GM18499 (cell line): Measurements from ENCODE around the gene SCG2.

Experiments used
- ATAC-seq: cut with Tn5 transposase; IDR thresholded peaks from one replicate; pipeline ENCODE4 v1.9.1; 2021; ENCODE audit warnings: moderate number of reproducible peaks; ENCODE audit not compliant: insufficient read depth, unreplicated experiment

Gene SCG2

DNA sequence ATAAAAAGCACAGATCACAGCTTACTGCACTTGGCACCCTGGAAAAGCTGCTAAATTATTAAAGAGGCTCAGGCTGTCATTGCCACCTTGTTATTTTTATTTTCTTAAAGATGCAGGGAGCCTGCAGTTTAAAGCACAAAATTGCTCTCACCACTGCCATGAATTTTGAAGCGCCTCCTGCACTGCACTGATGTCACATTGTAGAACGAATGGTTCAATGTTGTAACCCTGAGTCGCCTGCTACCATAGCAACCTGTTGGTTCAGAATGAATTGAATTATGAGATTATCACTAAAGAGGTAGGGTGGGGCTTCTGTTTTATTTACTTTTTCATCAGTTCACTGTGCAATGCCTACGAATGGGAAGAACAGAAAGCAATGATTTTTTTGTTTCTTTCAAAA, 16.5 kb downstream of the SCG2 start:
- no peak for ATAC-seq

GRCh38 chr2:223582001-223582400, 20.2 kb downstream of the SCG2 start:
- ATAC-seq = no peak

DNA sequence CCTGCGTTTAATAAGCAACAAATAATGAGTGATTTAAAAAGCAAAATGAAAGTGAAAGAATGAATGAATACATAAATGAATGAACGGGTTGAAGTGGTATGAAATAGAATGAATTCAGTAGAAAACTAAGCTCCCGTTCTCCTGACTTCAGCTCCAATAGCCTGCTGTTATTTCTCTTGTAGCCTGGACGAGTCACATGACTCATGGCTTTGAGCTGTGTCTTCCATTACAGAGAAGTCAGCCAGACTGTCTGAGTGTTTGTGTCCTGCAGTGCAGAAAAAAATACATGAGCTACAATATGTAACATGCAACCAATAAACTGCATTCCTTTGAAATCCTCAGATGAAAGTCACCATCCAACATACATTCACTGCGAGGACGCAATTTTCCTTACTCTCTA, 21.2 kb downstream of the SCG2 start:
- ATAC-seq = no peak

GRCh38 chr2:223578846-223579245, 23.3 kb downstream of the SCG2 start:
- ATAC-seq = no peak

- ATAC-seq = no peak
Measured at GRCh38 chr2:223576873-223577272, 25.3 kb downstream of the SCG2 start.

- ATAC-seq = no peak
Measured at GRCh38 chr2:223570784-223571183, 31.4 kb downstream of the SCG2 start.

GRCh38 chr2:223566396-223566795, 35.8 kb downstream of the SCG2 start:
- no peak for ATAC-seq

DNA sequence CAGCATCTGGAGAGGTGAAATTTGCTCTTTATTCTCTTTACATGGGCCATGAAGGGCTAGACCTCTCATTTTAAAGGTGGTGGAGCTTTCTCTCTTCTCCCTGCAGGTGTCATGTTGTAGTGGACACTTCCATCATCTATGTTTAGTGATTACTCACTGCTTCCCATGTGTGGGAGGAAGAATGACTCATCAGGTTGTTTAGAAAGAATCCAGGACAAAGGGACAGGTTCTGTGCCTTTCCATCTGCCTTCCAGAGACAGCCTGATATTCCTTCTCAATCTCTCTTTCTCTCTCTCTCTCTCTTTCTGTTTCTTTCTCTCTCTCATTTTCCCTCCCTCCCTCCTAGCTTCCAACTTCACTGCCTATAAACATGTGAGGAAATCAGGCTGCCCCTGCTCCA, 38.7 kb downstream of the SCG2 start:
- no peak for ATAC-seq

DNA sequence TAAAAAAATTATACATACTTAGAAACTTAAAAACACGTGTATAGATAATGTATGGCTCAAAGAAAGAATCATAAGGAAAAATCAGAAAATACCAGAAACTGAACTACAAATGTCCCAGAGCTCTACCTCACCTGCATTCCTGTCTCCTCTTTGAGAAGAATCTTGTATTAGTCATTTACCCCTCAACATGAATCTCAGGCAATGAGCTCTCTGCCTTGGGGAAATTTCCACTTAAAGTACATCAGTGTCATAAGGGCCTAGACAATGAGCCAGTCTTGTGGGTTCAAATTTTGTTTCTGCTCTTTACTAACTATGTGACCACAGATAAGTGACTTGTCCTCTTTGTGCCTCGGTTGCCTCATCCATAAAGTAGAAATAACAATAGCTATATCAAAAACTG, 40.1 kb downstream of the SCG2 start:
- no peak for ATAC-seq

DNA sequence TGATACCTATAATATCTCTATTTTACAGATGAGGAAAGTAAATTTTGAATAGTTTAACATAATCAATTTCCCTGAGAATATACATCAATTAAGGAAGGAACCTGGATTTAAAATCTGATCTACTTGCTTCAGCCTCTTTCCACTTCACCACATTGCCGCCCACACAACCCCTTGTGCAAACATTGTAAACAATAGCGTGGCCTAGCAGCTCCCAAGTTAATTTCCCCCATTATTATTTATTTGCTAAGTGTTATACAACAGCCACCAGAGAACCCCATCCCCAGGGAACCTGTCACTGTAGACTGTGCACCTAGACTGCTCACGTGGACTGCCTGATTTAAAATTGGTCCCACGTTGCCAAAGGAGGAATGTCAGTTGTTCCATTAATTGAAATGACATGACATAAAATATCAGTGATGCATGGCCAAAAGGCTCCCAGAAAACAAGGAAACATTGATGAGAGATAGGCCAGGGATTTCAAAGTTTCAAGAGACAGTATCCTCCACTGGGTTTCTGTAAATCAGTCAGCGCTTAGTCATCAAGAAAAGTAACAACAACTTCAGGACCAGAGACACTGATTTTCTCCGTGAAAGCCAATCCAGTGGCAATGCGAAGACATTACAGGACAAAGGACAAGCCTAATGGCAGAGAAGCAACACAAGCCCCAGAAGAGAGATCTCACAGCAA, 41.3 kb downstream of the SCG2 start:
- no peak for ATAC-seq

DNA sequence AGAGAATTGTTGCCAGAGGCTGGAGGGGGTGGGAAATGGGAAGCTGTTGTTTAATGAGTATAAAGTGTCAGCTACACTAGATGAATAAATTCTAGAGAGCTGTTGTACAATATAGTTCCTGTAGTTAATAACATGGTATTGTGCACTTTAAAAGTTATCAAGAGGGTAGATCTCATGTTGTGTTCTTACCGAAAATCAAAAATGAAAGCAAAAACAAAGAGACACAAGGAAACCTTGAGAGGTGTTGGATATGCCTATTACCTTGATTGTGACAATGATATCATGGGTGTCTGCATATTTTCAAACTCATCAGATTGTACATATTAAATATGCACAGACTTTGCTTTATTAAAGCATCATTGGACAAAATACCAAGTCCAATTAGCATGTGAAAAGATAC, 43.2 kb downstream of the SCG2 start:
- no peak for ATAC-seq

- ATAC-seq = no peak
Measured at GRCh38 chr2:223554923-223555322, 47.2 kb downstream of the SCG2 start.

GRCh38 chr2:223549215-223549614, 52.9 kb downstream of the SCG2 start:
- ATAC-seq = no peak

GRCh38 chr2:223548194-223548593, 54.0 kb downstream of the SCG2 start:
- no peak for ATAC-seq
